M059J (cell line): Measurements from ENCODE around the gene KRTAP10-8. TPM values are rescaled to one million over a fixed set of nuclear protein-coding genes. Genes with fewer than 3 reads are reported as not detected.
"Not testable (repeated sequence)": the region's sequence is repeated elsewhere in the genome, so short reads cannot be mapped to it uniquely, and the experiment has no call there.

Source experiments
- DNase-seq: peaks from one replicate; pipeline ENCODE4 v3.0.0-alpha.2; 2012; ENCODE audit warnings: low read depth
- total RNA-seq: library from RNA; depleted of rRNA; stranded (reverse); fragments of >200 nt; shearing (Covaris generic); gene quantifications from 2 replicates; pipeline ENCODE4 v1.2.3, GENCODE V29; 2014; rRNA removed

KRTAP10-8 gene, protein sequence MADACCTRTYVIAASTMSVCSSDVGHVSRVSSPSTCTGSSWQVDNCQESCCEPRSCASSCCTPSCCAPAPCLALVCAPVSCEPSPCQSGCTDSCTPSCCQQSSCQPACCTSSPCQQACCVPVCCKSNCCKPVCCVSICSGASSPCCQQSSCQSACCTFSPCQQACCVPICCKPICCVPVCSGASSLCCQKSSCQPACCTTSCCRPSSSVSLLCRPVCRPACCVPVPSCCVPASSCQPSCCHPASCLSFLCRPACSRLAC
- total RNA-seq = not detected in 2 replicates

DNA sequence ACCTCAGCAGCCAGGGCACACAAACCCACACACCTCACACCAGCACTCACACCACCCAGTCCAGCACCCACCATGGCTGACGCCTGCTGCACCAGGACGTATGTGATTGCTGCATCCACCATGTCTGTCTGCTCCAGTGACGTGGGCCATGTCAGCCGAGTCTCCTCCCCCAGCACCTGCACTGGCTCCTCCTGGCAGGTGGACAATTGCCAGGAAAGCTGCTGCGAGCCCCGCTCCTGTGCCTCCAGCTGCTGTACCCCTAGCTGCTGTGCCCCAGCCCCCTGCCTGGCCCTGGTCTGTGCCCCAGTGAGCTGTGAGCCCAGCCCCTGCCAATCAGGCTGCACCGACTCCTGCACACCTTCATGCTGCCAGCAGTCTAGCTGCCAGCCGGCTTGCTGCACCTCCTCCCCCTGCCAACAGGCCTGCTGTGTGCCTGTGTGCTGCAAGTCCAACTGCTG is at the start of gene KRTAP10-8:
Gene KRTAP10-8 (plus strand): TSS at position 51 of the 458 bp plus-strand sequence. CDS start 22 bp downstream, at position 73.
- no peak for DNase-seq

DNA sequence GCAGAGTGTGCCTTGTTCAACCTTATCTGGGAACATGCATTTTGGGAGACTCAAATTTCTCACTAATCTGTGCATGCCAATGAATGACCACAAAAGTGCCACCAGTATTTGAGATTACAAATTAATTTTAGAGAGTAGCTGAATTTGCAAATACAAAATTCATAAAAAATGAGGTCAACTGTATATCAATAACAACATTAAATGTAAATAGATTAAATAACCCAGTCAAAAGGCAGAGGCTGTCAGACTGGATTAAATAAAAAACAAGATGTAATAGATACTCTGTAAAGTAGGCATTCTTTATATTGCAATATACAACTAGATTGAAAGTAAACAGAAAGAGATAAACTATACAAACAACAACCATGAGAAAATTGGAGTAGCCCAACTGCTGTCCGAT is 47.8 kb upstream of the KRTAP10-8 start:
- DNase-seq = no peak

GRCh38 chr21:44564886-44565598 is 46.8 kb upstream of the KRTAP10-8 start:
- no peak for DNase-seq

GRCh38 chr21:44566403-44566802 is 45.5 kb upstream of the KRTAP10-8 start:
- DNase-seq = no peak

- no peak for DNase-seq
Observed at GRCh38 chr21:44567481-44568171, 44.3 kb upstream of the KRTAP10-8 start.

GRCh38 chr21:44568261-44568660 is 43.6 kb upstream of the KRTAP10-8 start:
- DNase-seq = no peak

GRCh38 chr21:44568667-44569556 is 43.0 kb upstream of the KRTAP10-8 start:
- no peak for DNase-seq

DNA sequence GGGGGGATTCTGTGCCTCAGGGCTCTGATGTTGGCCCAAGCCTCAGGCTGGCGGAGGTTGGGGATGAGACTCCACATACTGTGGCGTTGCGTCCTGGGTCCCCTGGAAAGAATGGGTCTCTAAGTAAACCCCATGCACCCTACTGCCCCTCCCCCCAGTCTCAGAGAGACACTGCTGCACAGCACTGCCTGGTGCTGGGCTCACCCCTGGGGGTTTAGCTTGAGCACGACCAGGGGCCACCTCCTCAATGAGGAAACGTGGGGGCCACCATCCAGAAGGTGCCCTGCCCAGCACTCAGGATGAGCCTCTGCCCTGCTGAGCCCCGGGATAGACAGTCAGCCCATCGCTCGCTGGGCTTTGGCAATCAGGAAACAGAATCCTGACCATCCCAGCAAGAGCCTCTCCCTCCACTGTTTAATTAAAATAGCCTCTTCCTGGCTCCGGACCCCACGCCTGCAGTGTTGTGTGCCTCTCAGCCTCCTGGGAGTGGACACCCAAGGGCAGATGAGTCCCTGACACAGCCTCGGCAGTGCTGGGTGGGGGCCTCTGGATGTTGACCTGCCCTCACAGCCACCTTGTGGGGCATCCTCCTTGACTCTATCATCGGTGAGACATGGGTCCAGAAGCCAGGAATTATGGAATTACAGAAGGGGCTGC is 41.9 kb upstream of the KRTAP10-8 start:
- no peak for DNase-seq

GRCh38 chr21:44571296-44571695 is 40.6 kb upstream of the KRTAP10-8 start:
- no peak for DNase-seq

- no peak for DNase-seq
Observed at GRCh38 chr21:44571844-44572782, 39.8 kb upstream of the KRTAP10-8 start.

DNA sequence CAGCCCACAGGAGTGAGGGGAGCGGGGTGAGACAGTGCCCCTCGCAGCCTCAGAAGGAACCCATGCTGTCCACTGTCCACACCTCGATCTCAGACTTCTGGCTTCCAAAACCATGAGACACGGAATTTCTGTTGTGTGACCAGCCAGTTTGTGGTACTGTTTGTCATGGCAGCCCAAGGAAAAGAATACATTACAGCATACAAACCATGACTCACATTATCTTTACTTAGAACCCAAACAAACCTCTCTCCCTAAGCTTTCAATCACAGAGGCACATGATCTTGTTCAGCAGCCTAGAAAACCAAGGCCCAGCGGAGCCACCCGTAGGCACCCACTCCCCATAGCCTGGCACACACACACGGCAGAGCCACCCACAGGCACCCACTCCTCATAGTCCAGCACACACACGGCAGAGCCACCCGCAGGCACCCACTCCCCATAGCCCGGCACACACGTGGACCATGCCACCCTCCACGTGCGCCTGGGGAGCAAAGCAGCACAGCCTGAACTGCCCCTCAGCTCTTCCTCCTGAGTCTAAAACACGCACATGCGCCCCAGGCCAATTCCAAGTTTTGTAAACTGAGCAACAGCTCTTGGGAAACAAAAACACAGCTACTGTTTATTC is 38.8 kb upstream of the KRTAP10-8 start:
- DNase-seq = peak; percentile 54

- DNase-seq = not testable (repeated sequence)
Observed at GRCh38 chr21:44573630-44574456, 38.0 kb upstream of the KRTAP10-8 start, which contains the start of gene KRTAP10-4. TSS of gene KRTAP10-4 (plus strand) at chr21:44573729. CDS start at chr21:44573759, 30 bp downstream.

DNA sequence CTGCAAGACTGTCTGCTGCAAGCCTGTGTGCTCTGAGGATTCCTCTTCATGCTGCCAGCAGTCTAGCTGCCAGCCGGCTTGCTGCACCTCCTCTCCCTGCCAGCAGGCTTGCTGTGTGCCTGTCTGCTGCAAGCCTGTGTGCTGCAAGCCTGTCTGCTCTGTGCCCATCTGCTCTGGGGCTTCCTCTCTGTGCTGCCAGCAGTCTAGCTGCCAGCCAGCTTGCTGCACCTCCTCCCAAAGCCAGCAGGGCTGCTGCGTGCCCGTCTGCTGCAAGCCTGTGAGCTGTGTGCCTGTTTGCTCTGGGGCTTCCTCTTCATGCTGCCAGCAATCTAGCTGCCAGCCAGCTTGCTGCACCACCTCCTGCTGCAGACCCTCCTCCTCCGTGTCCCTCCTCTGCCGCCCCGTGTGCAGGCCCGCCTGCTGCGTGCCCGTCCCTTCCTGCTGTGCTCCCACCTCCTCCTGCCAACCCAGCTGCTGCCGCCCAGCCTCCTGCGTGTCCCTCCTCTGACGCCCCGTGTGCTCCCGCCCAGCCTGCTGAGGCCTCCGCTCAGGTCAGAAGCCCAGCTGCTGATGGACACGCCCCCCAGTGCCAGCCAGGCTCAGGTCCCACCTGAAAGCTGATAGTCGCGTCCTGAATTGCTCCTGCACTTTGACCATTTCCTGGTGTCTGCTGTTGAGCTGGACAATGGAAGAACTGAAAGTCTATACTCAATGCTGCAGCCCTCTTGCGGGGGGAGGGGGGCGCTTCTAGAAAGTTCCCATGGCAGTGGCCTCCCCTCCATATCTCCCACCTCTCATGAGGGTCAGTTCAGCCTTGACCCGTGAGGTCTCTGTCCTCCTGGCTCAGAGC is 37.2 kb upstream of the KRTAP10-8 start:
- no peak for DNase-seq

DNA sequence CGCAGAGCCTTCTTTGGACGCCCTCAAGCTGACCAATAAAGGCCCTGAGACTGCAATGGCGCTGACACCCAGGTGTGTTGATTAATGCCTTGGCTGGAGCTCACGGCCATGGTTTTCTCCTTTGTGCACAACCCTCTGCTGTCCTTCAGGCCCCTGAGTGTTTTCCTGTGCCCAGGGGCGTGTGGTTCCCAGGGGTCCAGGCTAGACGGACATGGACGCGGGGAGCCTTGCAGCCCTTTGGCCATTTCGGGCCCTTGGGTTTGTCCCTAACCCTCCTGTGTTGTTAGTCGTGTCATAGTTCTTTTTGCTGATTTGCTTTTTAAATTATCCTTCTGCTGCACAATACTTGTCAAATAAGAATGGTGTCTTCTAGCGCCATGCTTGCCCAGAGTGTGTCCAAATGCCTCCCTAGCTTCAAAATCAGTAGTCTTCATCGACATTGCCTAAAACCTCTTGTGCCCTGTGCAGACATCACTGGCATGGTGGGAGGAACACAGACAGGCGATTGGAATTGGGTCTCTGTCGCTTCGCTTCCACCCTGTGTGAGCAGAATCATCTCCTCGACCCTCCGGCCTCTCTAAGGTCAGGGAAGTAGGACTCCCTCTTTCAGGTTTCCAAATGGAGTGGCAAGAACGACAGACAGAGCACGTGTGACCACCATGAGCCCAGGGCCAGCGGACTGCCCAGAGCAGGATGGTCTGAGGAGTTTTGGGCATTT is 36.4 kb upstream of the KRTAP10-8 start:
- DNase-seq = no peak

- no peak for DNase-seq
Observed at GRCh38 chr21:44576025-44576420, 35.9 kb upstream of the KRTAP10-8 start.

- DNase-seq = no peak
Observed at GRCh38 chr21:44578371-44579055, 33.4 kb upstream of the KRTAP10-8 start.
